A673 (cell line): ENCODE data around the gene DENND4C. TPM values are rescaled to one million over a fixed set of nuclear protein-coding genes. Genes with fewer than 3 reads are reported as not detected.

Experiments
- BruUV-seq: library from RNA; stranded (reverse); fragments of 400-500 nt; replicated peaks from 2 replicates; lab custom pipeline; 2021; lab: Mats Ljungman, UMichigan
- CTCF ChIA-PET: fragments of 300-600 bp; sonication (Branson Sonifier 250); formaldehyde crosslinking; loops from one replicate; lab custom pipeline; 2022; ENCODE audit warnings: antibody characterized with exemption; lab: Charles Lee
- POLR2A ChIA-PET: fragments of 300-600 bp; sonication (Branson Sonifier 250); formaldehyde crosslinking; loops from one replicate; lab custom pipeline; 2022; ENCODE audit warnings: antibody characterized with exemption; ENCODE audit not compliant: low non-redundant PET; lab: Charles Lee
- DNase-seq: peaks from one replicate; pipeline ENCODE4 v3.0.0-alpha.2; 2015; ENCODE audit warnings: low spot score
- H3K27ac ChIP-seq: fragments of 200-600 bp; sonication (generic); 2 replicates; pipeline ENCODE4 v1.5.1; 2016; ENCODE audit warnings: mixed run types, low read depth, mild to moderate bottlenecking, mixed read lengths, antibody characterized with exemption, low read length; ENCODE audit not compliant: poor library complexity, severe bottlenecking
- H3K27me3 ChIP-seq: fragments of 200-600 bp; sonication (generic); replicated peaks from 2 replicates; pipeline ENCODE4 v1.6.1; 2017; ENCODE audit warnings: mixed run types, low read depth, mild to moderate bottlenecking, mixed read lengths, antibody characterized with exemption, low read length; ENCODE audit not compliant: insufficient read depth, poor library complexity
- H3K36me3 ChIP-seq: fragments of 200-600 bp; sonication (generic); 2 replicates; pipeline ENCODE4 v1.6.1; 2016; ENCODE audit warnings: mixed run types, mild to moderate bottlenecking, mixed read lengths, antibody characterized with exemption, low read length; ENCODE audit not compliant: insufficient read depth, poor library complexity, severe bottlenecking
- H3K4me1 ChIP-seq: fragments of 200-600 bp; sonication (generic); 2 replicates; pipeline ENCODE4 v1.6.1; 2017; ENCODE audit warnings: mixed run types, mild to moderate bottlenecking, mixed read lengths, antibody characterized with exemption, low read length; ENCODE audit not compliant: insufficient read depth, poor library complexity, severe bottlenecking
- H3K4me3 ChIP-seq: fragments of 200-600 bp; sonication (generic); 2 replicates; pipeline ENCODE4 v1.5.1; 2016; ENCODE audit warnings: low read depth, mixed run types, mild to moderate bottlenecking, mixed read lengths, low read length; ENCODE audit not compliant: poor library complexity, severe bottlenecking
- H3K9me3 ChIP-seq: fragments of 200-600 bp; sonication (generic); 2 replicates; pipeline ENCODE4 v1.6.1; 2016; ENCODE audit warnings: mixed run types, low read depth, mild to moderate bottlenecking, mixed read lengths, antibody characterized with exemption, low read length; ENCODE audit not compliant: poor library complexity, severe bottlenecking
- CTCF ChIP-seq: fragments of 300-800, 200-600 bp; sonication (generic); conservative IDR thresholded peaks from 2 replicates; pipeline ENCODE4 v1.5.1; 2017; ENCODE audit warnings: low read depth, mild to moderate bottlenecking, antibody characterized with exemption, low read length, moderate library complexity, mixed read lengths
- EZH2 ChIP-seq: fragments of 200-600 bp; sonication (generic); IDR thresholded peaks from 2 replicates; pipeline ENCODE4 v1.6.1; 2017; ENCODE audit warnings: borderline replicate concordance, low read depth, mild to moderate bottlenecking, mixed read lengths, antibody characterized with exemption, low read length; ENCODE audit not compliant: poor library complexity, severe bottlenecking
- intact Hi-C: fragments of 100-400 bp; cut with micrococcal nuclease; formaldehyde crosslinking; loops from one replicate; pipeline ENCODE4 v1.10.0; 2022; ENCODE audit not compliant: unreplicated experiment
- total RNA-seq: library from RNA; stranded (reverse); gene quantifications from 2 replicates; pipeline ENCODE4 v1.2.3, GENCODE V29; 2021

The DENND4C gene
- total RNA-seq, 1 experiment from 2014 or later: 13.9 TPM

- ChIA-PET CTCF (no interaction called here), POLR2A (no interaction called here)
- H3K4me1 ChIP-seq: no peaks in the 10 kb centered on the region
- H3K9me3 ChIP-seq: no peaks in the 10 kb centered on the region
- BruUV-seq: no TSS peak
- H3K27me3 ChIP-seq: no peaks in the 10 kb centered on the region
- intact Hi-C loops: no loop called here
- no peak overlapping the region for H3K27ac ChIP-seq
- no peaks in the 10 kb centered on the region for H3K36me3 ChIP-seq
- TF ChIP-seq EZH2: no peak
- TF ChIP-seq CTCF: no peak
- H3K4me3 ChIP-seq: no peak overlapping the region
- DNase-seq: no peak
These were observed 9.2 kb upstream of the DENND4C start for GRCh38 chr9:19221326-19221725.

GRCh38 chr9:19223724-19224123 is 6.8 kb upstream of the DENND4C start:
- BruUV-seq: no TSS peak
- no peak for DNase-seq
- ChIA-PET CTCF (no interaction called here), POLR2A (no interaction called here)
- Histone ChIP-seq H3K36me3 (no peaks in the 10 kb centered on the region), H3K4me1 (no peaks in the 10 kb centered on the region), H3K4me3 (no peak overlapping the region), H3K27ac (no peak overlapping the region), H3K27me3 (no peaks in the 10 kb centered on the region), H3K9me3 (no peaks in the 10 kb centered on the region)
- intact Hi-C loops: no loop called here
- TF ChIP-seq EZH2 (no peak), CTCF (no peak)

GRCh38 chr9:19224563-19224962 is 5.9 kb upstream of the DENND4C start:
- H3K4me3 ChIP-seq: no peak overlapping the region
- ChIA-PET POLR2A (no interaction called here), CTCF (no interaction called here)
- H3K4me1 ChIP-seq: no peaks in the 10 kb centered on the region
- H3K36me3 ChIP-seq: no peaks in the 10 kb centered on the region
- TF ChIP-seq EZH2 (no peak), CTCF (no peak)
- no peak for DNase-seq
- no peaks in the 10 kb centered on the region for H3K27me3 ChIP-seq
- H3K9me3 ChIP-seq: no peaks in the 10 kb centered on the region
- BruUV-seq: no TSS peak
- H3K27ac ChIP-seq: no peak overlapping the region
- intact Hi-C loops: no loop called here
